H1 (cell line): ENCODE results near the gene DHPS. TPM values are rescaled to one million over a fixed set of nuclear protein-coding genes. Genes with fewer than 3 reads are reported as not detected.
"Not testable (repeated sequence)": the region's sequence is repeated elsewhere in the genome, so short reads cannot be mapped to it uniquely, and the experiment has no call there.

Source experiments
- CTCF ChIA-PET: fragments of 300-600 bp; sonication (Branson Sonifier 250); formaldehyde crosslinking; loops from one replicate; lab custom pipeline; 2021; ENCODE audit not compliant: partially characterized antibody; lab: Charles Lee
- POLR2A ChIA-PET: fragments of 300-600 bp; sonication (Branson Sonifier 250); formaldehyde crosslinking; loops from one replicate; lab custom pipeline; 2021; ENCODE audit warnings: inconsistent platforms; ENCODE audit not compliant: partially characterized antibody; lab: Charles Lee
- DNase-seq, 2 experiments: peaks; one replicate each; pipeline versions ENCODE4 v3.0.0 to v3.0.0-alpha.2; 2010 to 2022; ENCODE audit warnings: low spot score in 2 of 2, low read depth in 1 of 2, mixed read lengths in 1 of 2
- FAIRE-seq: peaks from 2 replicates; lab custom pipeline; 2011; peaks lifted over from hg19 to GRCh38; lab: Jason Lieb, UNC
- H2AFZ ChIP-seq: 2 replicates; pipeline ENCODE4 v1.8.1; 2012; ENCODE audit warnings: low read length, inconsistent platforms
- H2AK5ac ChIP-seq: 2 replicates; pipeline ENCODE4 v1.6.1; 2013; ENCODE audit warnings: low read depth, low read length
- H2BK120ac ChIP-seq: replicated peaks from 2 replicates; pipeline ENCODE3; 2013; ENCODE audit warnings: low read depth, low read length, inconsistent platforms
- H2BK12ac ChIP-seq: 2 replicates; pipeline ENCODE4 v1.6.1; 2013; ENCODE audit warnings: low read depth, low read length
- H2BK15ac ChIP-seq: 2 replicates; pipeline ENCODE4 v1.6.1; 2013; ENCODE audit warnings: low read length
- H2BK20ac ChIP-seq: 2 replicates; pipeline ENCODE4 v1.6.1; 2013; ENCODE audit warnings: low read length
- H2BK5ac ChIP-seq: 2 replicates; pipeline ENCODE4 v1.6.1; 2013; ENCODE audit warnings: low read depth, low read length
- H3K14ac ChIP-seq: 2 replicates; pipeline ENCODE4 v1.6.1; 2013; ENCODE audit warnings: inconsistent platforms; ENCODE audit not compliant: insufficient read length
- H3K18ac ChIP-seq: 2 replicates; pipeline ENCODE4 v1.6.1; 2013; ENCODE audit warnings: low read length; ENCODE audit errors: extremely low read depth
- H3K23ac ChIP-seq: 2 replicates; pipeline ENCODE4 v1.6.1; 2013; ENCODE audit warnings: inconsistent platforms; ENCODE audit not compliant: insufficient read length
- H3K23me2 ChIP-seq: 2 replicates; pipeline ENCODE4 v1.6.1; 2013; ENCODE audit warnings: low read depth, low read length
- H3K27ac ChIP-seq: 2 replicates; pipeline ENCODE4 v1.6.1; 2011; ENCODE audit warnings: low read depth, low read length, inconsistent platforms
- H3K27me3 ChIP-seq, 4 experiments: replicated peaks in 1 of 4; 1 replicate in 1 of 4; 2 replicates in 3 of 4; pipeline versions ENCODE4 v1.6.1 to v1.8.1; 2011 to 2013; ENCODE audit warnings: low read length in 3 of 4, mild to moderate bottlenecking in 3 of 4, inconsistent platforms in 2 of 4, mixed read lengths in 2 of 4, moderate library complexity in 1 of 4; ENCODE audit not compliant: control insufficient read depth in 3 of 4, insufficient read depth in 3 of 4; ENCODE audit errors: extremely low read depth in 1 of 4
- H3K36me3 ChIP-seq, 4 experiments: 2 replicates each; pipeline versions ENCODE4 v1.6.1 to v1.8.1; 2011 to 2013; ENCODE audit warnings: mild to moderate bottlenecking in 4 of 4, low read length in 3 of 4, moderate library complexity in 2 of 4, control low read depth in 1 of 4, inconsistent platforms in 1 of 4; ENCODE audit not compliant: insufficient read depth in 4 of 4, control insufficient read depth in 2 of 4
- H3K4ac ChIP-seq: replicated peaks from 2 replicates; pipeline ENCODE3; 2013; ENCODE audit warnings: low read length, low read depth, mixed read lengths, inconsistent platforms; ENCODE audit not compliant: insufficient read length
- H3K4me1 ChIP-seq, 4 experiments: replicated peaks in 1 of 4; 1 replicate in 1 of 4; 2 replicates in 3 of 4; pipeline versions ENCODE4 v1.6.1 to v1.8.1; 2011 to 2013; ENCODE audit warnings: low read length in 3 of 4, inconsistent platforms in 2 of 4, mixed read lengths in 1 of 4; ENCODE audit not compliant: insufficient read depth in 4 of 4, control insufficient read depth in 3 of 4
- H3K4me2 ChIP-seq, 2 experiments: 2 replicates each; pipeline versions ENCODE4 v1.6.1 to v1.8.1; 2011 to 2013; ENCODE audit warnings: low read depth in 2 of 2, low read length in 2 of 2, control low read depth in 1 of 2, inconsistent platforms in 1 of 2, mild to moderate bottlenecking in 1 of 2; ENCODE audit not compliant: insufficient read depth in 1 of 2
- H3K4me3 ChIP-seq, 4 experiments: fragments of 200-600, 300-600 bp in 1 of 4; sonication (generic), shearing (Covaris generic), sonication (Bioruptor Twin) in 1 of 4; 2 replicates each; pipeline versions ENCODE4 v1.5.1 to v1.8.1; 2011 to 2016; ENCODE audit warnings: low read length in 4 of 4, low read depth in 3 of 4, control low read depth in 2 of 4, inconsistent platforms in 2 of 4, mild to moderate bottlenecking in 2 of 4, mixed read lengths in 1 of 4, moderate library complexity in 1 of 4; ENCODE audit not compliant: insufficient read depth in 2 of 4; ENCODE audit errors: extremely low read depth in 1 of 4
- H3K56ac ChIP-seq: replicated peaks from 2 replicates; pipeline ENCODE3; 2013; ENCODE audit warnings: low read depth, mild to moderate bottlenecking, mixed read lengths, low read length, inconsistent platforms; ENCODE audit not compliant: insufficient read length
- H3K79me1 ChIP-seq: 2 replicates; pipeline ENCODE4 v1.6.1; 2013; ENCODE audit warnings: low read depth, low read length, control low read depth
- H3K79me2 ChIP-seq, 2 experiments: 2 replicates each; pipeline versions ENCODE4 v1.6.1 to v1.8.1; 2012 to 2013; ENCODE audit warnings: low read length in 2 of 2, mild to moderate bottlenecking in 2 of 2, inconsistent platforms in 1 of 2; ENCODE audit not compliant: insufficient read depth in 2 of 2, control insufficient read depth in 1 of 2
- H3K9ac ChIP-seq, 4 experiments: replicated peaks in 1 of 4; 1 replicate in 1 of 4; 2 replicates in 3 of 4; pipeline versions ENCODE4 v1.6.1 to v1.8.1; 2011 to 2013; ENCODE audit warnings: low read depth in 3 of 4, low read length in 3 of 4, control low read depth in 2 of 4, mild to moderate bottlenecking in 2 of 4, moderate library complexity in 2 of 4, inconsistent platforms in 1 of 4; ENCODE audit errors: extremely low read depth in 1 of 4
- H3K9me3 ChIP-seq, 2 experiments: 2 replicates each; pipeline versions ENCODE4 v1.6.1 to v1.8.1; 2012 to 2013; ENCODE audit warnings: mild to moderate bottlenecking in 2 of 2, moderate library complexity in 2 of 2, control low read depth in 1 of 2, inconsistent platforms in 1 of 2, low read depth in 1 of 2, low read length in 1 of 2, mixed read lengths in 1 of 2; ENCODE audit not compliant: insufficient read depth in 2 of 2
- H4K20me1 ChIP-seq, 2 experiments: replicated peaks in 1 of 2; 2 replicates each; pipeline versions ENCODE3 to v1.8.1; 2011 to 2013; ENCODE audit warnings: inconsistent platforms in 2 of 2, low read length in 2 of 2, mild to moderate bottlenecking in 1 of 2; ENCODE audit not compliant: insufficient read depth in 2 of 2, control insufficient read depth in 1 of 2
- H4K5ac ChIP-seq: 2 replicates; pipeline ENCODE4 v1.6.1; 2013; ENCODE audit warnings: low read length, low read depth, mixed read lengths, inconsistent platforms; ENCODE audit not compliant: insufficient read length
- H4K8ac ChIP-seq: 2 replicates; pipeline ENCODE4 v1.8.0; 2013; ENCODE audit warnings: mild to moderate bottlenecking, moderate library complexity, low read length, inconsistent platforms; ENCODE audit not compliant: insufficient read depth; ENCODE audit errors: extremely low read depth
- H4K91ac ChIP-seq: replicated peaks from 2 replicates; pipeline ENCODE3; 2013; ENCODE audit warnings: low read length, mixed read lengths, inconsistent platforms; ENCODE audit not compliant: insufficient read length
- WGBS, 2 experiments: shearing (Covaris generic) in 1 of 2; methylation state at CpG; one replicate each; pipeline versions ENCODE4 v1.1.6 to v1.1.7; 2013 to 2015; ENCODE audit warnings: low lambda C conversion rate in 2 of 2, mixed read lengths in 2 of 2, inconsistent platforms in 1 of 2, low coverage in 1 of 2, missing lambda C conversion rate in 1 of 2; ENCODE audit not compliant: insufficient replicate concordance in 2 of 2, insufficient coverage in 1 of 2, insufficient read length in 1 of 2; ENCODE audit errors: extremely low coverage in 1 of 2, missing lambda C conversion rate in 1 of 2; 5-methylcytosine and 5-hydroxymethylcytosine counted together
- polyA plus RNA-seq, 7 experiments: library from polyadenylated mRNA; depleted of rRNA in 3 of 7; stranded (reverse) in 5 of 7; unstranded in 2 of 7; fragments of >200 nt in 5 of 7; fragments of 200-250 nt in 2 of 7; gene quantifications; 1 replicate in 5 of 7; 2 replicates in 1 of 7; 4 replicates in 1 of 7; pipeline versions ENCODE4 v1.2.1 to v1.2.3, GENCODE V29; 2011 to 2013; ENCODE audit warnings: missing spikeins in 2 of 7, mixed read lengths in 2 of 7
- total RNA-seq: library from RNA; stranded (reverse); fragmentation: NEBNext Ultra II Directional; extraction: Animal tissue kit (Norgen Biotek cat#: 25700); gene quantifications from 2 replicates; pipeline ENCODE4 v1.2.1, GENCODE V29; 2021

The DHPS gene
- total and polyA plus RNA-seq, 2 of the 8 experiments (the other 6 are each of a cell fraction or from before 2014, with no cell fraction given): 86.6 to 99.6 TPM

DNA sequence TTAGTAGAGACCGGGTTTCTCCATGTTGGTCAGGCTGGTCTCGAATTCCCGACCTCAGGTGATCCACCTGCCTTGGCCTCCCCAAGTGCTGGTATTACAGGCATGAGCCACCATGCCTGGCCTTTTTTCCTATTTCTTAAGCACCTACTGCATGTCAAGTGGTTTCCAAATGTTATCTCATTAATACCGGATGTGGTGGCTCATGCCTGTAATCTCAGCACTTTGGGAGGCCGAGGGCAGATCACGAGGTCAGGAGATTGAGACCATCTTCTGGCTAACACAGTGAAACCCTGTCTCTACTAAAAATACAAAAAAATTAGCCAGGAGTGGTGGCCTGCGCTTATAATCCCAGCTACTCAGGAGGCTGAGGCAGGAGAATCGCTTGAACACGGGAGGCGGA is 43.9 kb upstream of the DHPS start:
- not testable (repeated sequence) for H4K8ac ChIP-seq, H3K4me3 ChIP-seq, H3K4me1 ChIP-seq, H3K9ac ChIP-seq, H2AK5ac ChIP-seq, H3K9me3 ChIP-seq, H3K27ac ChIP-seq, H2BK20ac ChIP-seq, H4K5ac ChIP-seq, DNase-seq, FAIRE-seq, H3K23ac ChIP-seq, H4K91ac ChIP-seq, H2AFZ ChIP-seq, H3K4me2 ChIP-seq, H2BK15ac ChIP-seq, H4K20me1 ChIP-seq, H3K56ac ChIP-seq, H3K4ac ChIP-seq, H2BK120ac ChIP-seq, H3K18ac ChIP-seq, H2BK5ac ChIP-seq, H3K14ac ChIP-seq, H2BK12ac ChIP-seq, H3K23me2 ChIP-seq, H3K27me3 ChIP-seq
- 88% methylated on average over 9 of the region's 10 CpGs; no CpG with 5 or more reads in 1 of the 2 experiments for WGBS, 2 experiments
- POLR2A ChIA-PET: interaction anchor here (1.3 to 6.6 kb wide), 4 partner anchors 11 to 65 kb away, joined by 4 to 44 read pairs (median 8); partner anchors contain the start of genes GET3 and JUNB
- peaks cover 13 to 28% of the 10 kb centered on the region in 2 experiments for H3K79me2 ChIP-seq
- H3K36me3 ChIP-seq: peaks cover 4 to 21% (median 7%) of the 10 kb centered on the region in 4 experiments; a peak in 7 of 8 replicates
- H3K79me1 ChIP-seq: peaks cover 11% of the 10 kb centered on the region; the same call in 1 of the 2 replicates
- CTCF ChIA-PET: interaction anchor here (0.6 to 3.9 kb wide), 4 partner anchors 8 to 165 kb away, joined by 3 to 20 read pairs (median 6); partner anchors contain the start of genes GCDH and TRIR
